ENCODE measurements around the gene TBCK. TPM values are rescaled to one million over a fixed set of nuclear protein-coding genes. Genes with fewer than 3 reads are reported as not detected.

Gene TBCK
- total RNA-seq, 1 experiment from 2014 or later: 19.7 TPM

GRCh38 chr4:106347167-106347566, 31.2 kb upstream of the TBCK start:
- CTCF ChIA-PET: no interaction called here
- intact Hi-C loops (cut with micrococcal nuclease; ENCODE audit: unreplicated experiment): no loop called here
- H3K4me3 Mint-ChIP-seq (ENCODE audit: low read depth, unreplicated experiment): no peak overlapping the region
- no peaks in the 10 kb centered on the region for H3K9me3 Mint-ChIP-seq (ENCODE audit: low read depth, unreplicated experiment)
- DNase-seq: no peak
- peaks cover 10% of the 10 kb centered on the region for H3K36me3 Mint-ChIP-seq (ENCODE audit: insufficient read depth, unreplicated experiment)
- no TSS peak for BruUV-seq (replicated peaks)
- H3K27ac Mint-ChIP-seq (ENCODE audit: unreplicated experiment): no peak overlapping the region
- H3K4me1 Mint-ChIP-seq (ENCODE audit: low read depth, unreplicated experiment): peaks cover 13% of the 10 kb centered on the region
- TF ChIP-seq CTCF (IDR thresholded peaks at IDR 0.05; ENCODE audit: unreplicated experiment): no peak
- H3K27me3 Mint-ChIP-seq (ENCODE audit: unreplicated experiment): no peaks in the 10 kb centered on the region

GRCh38 chr4:106344647-106344970, 28.6 kb upstream of the TBCK start:
- H3K4me1 Mint-ChIP-seq (ENCODE audit: low read depth, unreplicated experiment): peaks cover 13% of the 10 kb centered on the region
- H3K4me3 Mint-ChIP-seq (ENCODE audit: low read depth, unreplicated experiment): no peak overlapping the region
- intact Hi-C loops (cut with micrococcal nuclease; ENCODE audit: unreplicated experiment): no loop called here
- peaks cover 11% of the 10 kb centered on the region for H3K36me3 Mint-ChIP-seq (ENCODE audit: insufficient read depth, unreplicated experiment)
- H3K9me3 Mint-ChIP-seq (ENCODE audit: low read depth, unreplicated experiment): peaks cover 3% of the 10 kb centered on the region
- no peak overlapping the region for H3K27ac Mint-ChIP-seq (ENCODE audit: unreplicated experiment)
- DNase-seq: no peak
- H3K27me3 Mint-ChIP-seq (ENCODE audit: unreplicated experiment): no peaks in the 10 kb centered on the region
- CTCF ChIA-PET: no interaction called here
- BruUV-seq (replicated peaks): no TSS peak
- TF ChIP-seq CTCF (IDR thresholded peaks at IDR 0.05; ENCODE audit: unreplicated experiment): no peak

GRCh38 chr4:106343865-106344646, 28.0 kb upstream of the TBCK start:
- no peak for DNase-seq
- Mint-ChIP-seq H3K27ac (ENCODE audit: unreplicated experiment) (no peak overlapping the region), H3K36me3 (ENCODE audit: insufficient read depth, unreplicated experiment) (peaks cover 10% of the 10 kb centered on the region), H3K9me3 (ENCODE audit: low read depth, unreplicated experiment) (peaks cover 3% of the 10 kb centered on the region), H3K4me1 (ENCODE audit: low read depth, unreplicated experiment) (peaks cover 13% of the 10 kb centered on the region), H3K4me3 (ENCODE audit: low read depth, unreplicated experiment) (no peak overlapping the region), H3K27me3 (ENCODE audit: unreplicated experiment) (no peaks in the 10 kb centered on the region)
- CTCF ChIA-PET: no interaction called here
- BruUV-seq (replicated peaks): no TSS peak
- intact Hi-C loops (cut with micrococcal nuclease; ENCODE audit: unreplicated experiment): no loop called here
- no peak for TF ChIP-seq CTCF (IDR thresholded peaks at IDR 0.05; ENCODE audit: unreplicated experiment)

- intact Hi-C loops (cut with micrococcal nuclease; ENCODE audit: unreplicated experiment): no loop called here
- CTCF ChIA-PET: no interaction called here
- H3K27ac Mint-ChIP-seq (ENCODE audit: unreplicated experiment): no peak overlapping the region
- no peak overlapping the region for H3K4me3 Mint-ChIP-seq (ENCODE audit: low read depth, unreplicated experiment)
- peaks cover 3% of the 10 kb centered on the region for H3K9me3 Mint-ChIP-seq (ENCODE audit: low read depth, unreplicated experiment)
- TF ChIP-seq CTCF (IDR thresholded peaks at IDR 0.05; ENCODE audit: unreplicated experiment): no peak
- DNase-seq: no peak
- peaks cover 13% of the 10 kb centered on the region for H3K4me1 Mint-ChIP-seq (ENCODE audit: low read depth, unreplicated experiment)
- H3K36me3 Mint-ChIP-seq (ENCODE audit: insufficient read depth, unreplicated experiment): peaks cover 14% of the 10 kb centered on the region
- no TSS peak for BruUV-seq (replicated peaks)
- H3K27me3 Mint-ChIP-seq (ENCODE audit: unreplicated experiment): no peaks in the 10 kb centered on the region
These were observed 24.8 kb upstream of the TBCK start for GRCh38 chr4:106340774-106341173.
